Activated naive CD4-positive, alpha-beta T cell treated with anti-CD3 and anti-CD28 coated beads, Interleukin-2, amount 50 U/mL, for 16 hours (primary cell): ENCODE measurements around the gene NEUROD6.

Experiments
- DNase-seq: peaks from one replicate; pipeline ENCODE4 v3.0.0-alpha.2; 2020

Gene NEUROD6

GRCh38 chr7:31333291-31333690 lies 7.2 kb downstream of the NEUROD6 start:
- DNase-seq, result no peak

GRCh38 chr7:31327071-31327470 lies 13.5 kb downstream of the NEUROD6 start:
- no peak for DNase-seq

GRCh38 chr7:31326416-31326815 lies 14.1 kb downstream of the NEUROD6 start:
- DNase-seq, result no peak

DNA sequence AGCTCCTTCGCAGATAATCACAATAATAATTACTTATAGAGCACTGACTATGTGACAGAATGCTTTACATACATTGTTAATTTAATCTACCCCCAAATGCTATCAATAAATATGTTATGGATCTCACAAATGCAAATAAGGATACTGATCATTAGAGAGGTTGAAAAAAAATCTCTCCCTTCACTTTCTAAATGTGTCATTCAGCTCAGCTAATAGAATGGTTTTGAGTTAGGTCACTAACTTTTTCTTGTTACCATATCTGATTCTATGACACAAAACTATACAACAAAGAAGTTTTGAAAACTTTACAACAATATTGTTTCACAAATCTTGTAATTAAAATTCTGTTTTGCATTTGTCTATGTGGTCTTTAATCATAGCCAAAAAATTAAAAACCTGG lies 17.4 kb downstream of the NEUROD6 start:
- DNase-seq, result no peak

GRCh38 chr7:31320675-31321074 lies 19.9 kb downstream of the NEUROD6 start:
- no peak for DNase-seq

DNA sequence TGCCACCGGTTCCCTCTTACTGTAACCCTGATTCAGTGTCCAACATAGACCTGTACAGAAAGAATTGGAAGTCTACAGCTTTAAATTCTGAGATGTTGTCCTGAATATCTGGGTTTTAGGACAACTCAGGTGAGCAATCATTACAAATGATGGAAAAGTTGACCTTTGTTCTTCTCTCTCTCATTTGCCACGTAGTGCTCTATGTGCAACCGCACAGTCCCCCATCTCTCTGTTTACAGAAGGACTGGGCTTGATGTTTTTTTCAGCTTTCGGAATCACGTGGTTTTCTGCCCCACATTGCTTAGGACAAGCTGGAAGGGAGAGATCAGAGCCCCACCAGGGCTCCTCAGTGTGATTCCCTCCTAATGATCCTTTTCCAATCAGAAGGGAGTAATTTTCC lies 22.2 kb downstream of the NEUROD6 start:
- no peak for DNase-seq

DNA sequence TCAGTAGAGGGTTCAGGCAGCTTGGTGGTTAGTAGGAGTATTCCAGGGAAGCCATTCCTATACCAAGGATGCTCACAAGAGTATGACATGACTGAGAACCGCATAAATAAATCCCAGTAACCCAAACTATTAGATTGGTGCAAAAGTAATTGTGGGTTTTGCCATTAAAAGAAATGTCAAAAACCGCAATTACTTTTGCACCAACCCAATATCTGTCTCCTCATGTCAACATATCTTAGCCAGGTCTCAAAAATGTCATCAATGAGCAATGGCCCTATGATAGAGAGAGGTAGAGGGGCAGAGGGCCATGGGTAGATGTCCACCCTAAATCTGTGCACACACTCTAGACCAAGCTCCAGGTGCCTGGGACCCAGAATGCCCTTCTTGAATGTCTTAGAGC lies 23.6 kb downstream of the NEUROD6 start:
- no peak for DNase-seq

- DNase-seq, result no peak
Observed at GRCh38 chr7:31315758-31316157, 24.8 kb downstream of the NEUROD6 start.

DNA sequence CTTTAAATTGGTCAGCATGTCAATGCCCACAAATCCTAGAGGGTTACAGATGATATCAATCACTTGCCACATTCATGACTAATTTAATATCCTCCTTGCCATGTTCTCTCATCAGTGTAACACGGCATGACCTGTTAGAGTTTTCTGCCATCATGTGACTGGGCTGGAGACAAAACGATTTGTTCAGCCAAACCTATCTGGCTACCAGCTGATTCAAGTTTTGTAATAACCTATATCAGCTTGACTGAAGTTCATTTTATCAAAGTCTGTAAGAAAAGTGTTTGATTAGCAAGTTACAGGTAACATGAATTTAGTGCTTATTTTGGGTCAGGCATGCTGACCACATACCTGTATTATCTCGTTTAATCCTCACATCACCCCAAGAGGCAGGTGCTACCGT lies 25.7 kb downstream of the NEUROD6 start:
- DNase-seq, result no peak

DNA sequence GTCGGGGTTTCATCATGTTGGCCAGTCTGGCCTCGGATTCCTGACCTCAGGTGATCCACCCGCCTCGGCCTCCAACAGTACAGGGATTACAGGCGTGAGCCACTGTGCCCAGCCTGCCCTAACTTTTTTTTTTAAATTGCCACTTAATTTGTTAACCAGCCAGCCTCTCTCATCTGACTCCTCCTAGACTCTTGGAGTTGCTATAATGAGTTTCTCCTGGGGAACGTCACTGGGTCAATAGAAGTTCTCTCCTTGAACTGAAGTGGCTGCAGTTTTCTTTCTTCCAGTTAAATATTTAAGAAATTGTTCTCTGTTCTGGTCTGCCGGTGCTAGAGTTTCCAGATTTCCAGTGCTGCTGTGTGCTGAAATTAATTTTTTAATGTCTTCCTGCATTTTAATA lies 27.6 kb downstream of the NEUROD6 start:
- DNase-seq, result no peak

DNA sequence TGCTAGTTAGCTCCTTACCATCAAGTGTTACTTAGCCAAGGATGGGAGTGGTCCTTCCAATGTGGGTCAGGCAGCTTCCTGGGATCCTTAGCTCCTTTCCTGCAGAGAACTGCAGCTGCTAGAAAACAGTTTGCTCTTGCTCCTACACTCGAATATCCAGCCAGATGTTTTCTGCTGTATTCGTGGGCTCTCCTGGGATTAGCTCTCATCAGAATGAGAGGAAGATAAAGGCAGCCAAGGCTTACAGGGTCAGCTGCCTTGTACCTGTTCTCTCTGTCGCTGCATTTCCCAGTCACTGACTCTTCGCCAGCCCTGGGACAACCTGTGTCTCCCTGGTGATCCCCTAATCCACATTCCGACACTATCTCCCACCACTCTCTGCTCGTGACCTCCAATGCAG lies 29.0 kb downstream of the NEUROD6 start:
- DNase-seq, result no peak

- no peak for DNase-seq
Observed at GRCh38 chr7:31310321-31310935, 30.1 kb downstream of the NEUROD6 start.

- no peak for DNase-seq
Observed at GRCh38 chr7:31309407-31309806, 31.1 kb downstream of the NEUROD6 start.

GRCh38 chr7:31308652-31309051 lies 31.9 kb downstream of the NEUROD6 start:
- no peak for DNase-seq

DNA sequence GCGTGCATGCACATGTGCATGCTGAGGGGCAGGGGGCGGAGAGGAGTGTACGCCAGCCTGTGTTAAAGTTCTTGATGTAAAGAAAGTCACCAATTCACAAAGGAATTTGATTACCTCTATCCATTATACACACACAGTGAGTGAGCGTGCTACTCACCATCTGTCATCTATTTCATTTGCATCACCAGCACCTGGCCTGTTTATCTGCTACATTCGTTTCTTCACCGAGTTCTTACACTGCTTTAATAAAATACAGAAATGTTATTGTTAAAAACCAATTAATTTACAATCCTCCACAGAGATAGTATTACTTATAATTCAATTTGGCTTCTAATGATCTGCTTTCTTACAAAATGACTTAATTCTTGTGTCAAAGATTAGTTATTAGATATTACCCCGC lies 32.6 kb downstream of the NEUROD6 start:
- DNase-seq, result no peak

DNA sequence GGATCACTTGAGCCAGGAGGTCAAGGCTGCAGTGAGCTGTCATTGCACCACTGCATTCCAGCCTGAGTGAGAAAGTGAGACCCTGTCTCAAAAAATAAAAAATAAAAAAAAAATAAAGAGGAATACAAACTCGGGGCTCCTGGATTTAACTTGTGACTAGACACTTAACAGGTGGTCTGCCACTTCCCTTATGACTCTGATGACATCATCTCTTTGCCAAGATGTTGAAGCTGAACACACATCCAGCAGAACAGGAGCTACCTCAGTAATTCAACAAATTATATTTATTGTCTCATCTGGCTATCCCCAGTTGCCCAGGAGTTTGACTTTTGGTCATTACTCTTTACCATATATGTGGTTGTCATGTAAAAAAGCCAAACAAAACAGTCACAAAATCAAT lies 35.3 kb downstream of the NEUROD6 start:
- no peak for DNase-seq

GRCh38 chr7:31304446-31304845 lies 36.1 kb downstream of the NEUROD6 start:
- no peak for DNase-seq

DNA sequence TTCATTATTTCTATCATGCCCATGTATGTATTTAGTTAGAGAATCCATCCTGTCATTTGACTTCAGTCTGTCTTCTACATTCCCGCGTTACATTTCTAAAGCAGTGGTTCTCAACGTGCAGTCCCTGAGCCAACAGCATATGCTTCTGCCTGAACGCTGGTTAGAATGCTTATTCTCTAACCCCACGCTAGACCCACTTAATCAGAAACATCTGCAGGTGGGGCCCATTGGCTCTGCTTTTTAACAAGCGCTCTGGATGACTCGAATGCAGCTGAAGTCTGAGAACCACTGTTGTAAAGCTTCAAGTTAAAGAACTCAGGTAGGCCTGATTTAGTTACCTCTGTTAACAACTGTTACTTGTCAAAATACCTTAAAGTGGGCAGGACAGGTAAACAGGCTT lies 38.2 kb downstream of the NEUROD6 start:
- no peak for DNase-seq

DNA sequence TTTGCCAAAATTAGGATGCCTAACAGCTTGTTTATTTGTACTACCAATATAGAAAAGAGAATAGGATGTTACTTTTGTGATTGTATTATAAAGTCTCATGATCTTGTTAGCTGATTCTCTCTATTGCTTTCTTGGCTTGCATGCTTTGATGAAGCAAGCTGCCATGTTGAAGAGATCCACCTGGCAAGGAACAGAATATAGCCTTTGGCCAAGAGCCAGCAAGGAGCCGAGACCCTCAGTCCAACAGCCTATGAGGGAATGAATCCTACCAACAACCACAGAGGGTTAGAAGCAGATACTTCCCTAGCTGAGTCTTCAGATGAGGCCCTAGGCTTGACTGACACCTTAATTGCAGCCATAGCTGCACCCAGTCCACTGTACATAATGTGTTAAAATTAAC lies 41.2 kb downstream of the NEUROD6 start:
- DNase-seq, result no peak

DNA sequence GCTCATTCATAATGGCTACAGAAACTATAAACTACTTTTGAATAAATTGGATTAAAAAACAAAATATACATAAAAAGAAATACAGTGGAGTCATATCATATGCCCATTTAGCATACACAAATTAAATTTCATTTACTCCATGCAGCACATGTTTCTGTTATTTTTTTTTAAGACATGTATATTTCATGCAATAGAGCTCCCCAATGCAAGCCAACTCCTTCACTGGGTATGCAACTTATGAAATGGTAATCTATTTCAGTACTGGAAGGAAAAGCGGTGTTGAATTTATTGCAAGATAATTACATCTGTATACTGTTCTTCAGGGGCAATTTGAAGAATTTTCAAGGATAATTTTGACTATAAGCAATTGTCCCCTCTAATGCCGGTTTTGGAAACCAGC lies 49.9 kb downstream of the NEUROD6 start:
- no peak for DNase-seq
